Activated CD8-positive, alpha-beta T cell treated with anti-CD3 and anti-CD28 coated beads for 36 hours (primary cell): Measurements from ENCODE around the gene SHROOM3. TPM values are rescaled to one million over a fixed set of nuclear protein-coding genes. Genes with fewer than 3 reads are reported as not detected.

Experiments
- ATAC-seq: fragments of 200-7000 bp; cut with Tn5 transposase; one replicate; pipeline ENCODE4 v1.10.0; 2021; ENCODE audit warnings: mild to moderate bottlenecking, moderate library complexity
- CTCF ChIA-PET: fragments of 350-600 bp; sonication (Branson Sonifier 250); formaldehyde crosslinking; loops from one replicate; lab custom pipeline; 2021; ENCODE audit warnings: antibody characterized with exemption; lab: Charles Lee
- POLR2A ChIA-PET: fragments of 350-600 bp; sonication (Branson Sonifier 250); formaldehyde crosslinking; loops from one replicate; lab custom pipeline; 2021; ENCODE audit warnings: antibody characterized with exemption; lab: Charles Lee
- DNase-seq: peaks from one replicate; pipeline ENCODE4 v3.0.0-alpha.2; 2020
- H3K27ac Mint-ChIP-seq: one replicate; pipeline ENCODE4 v1.8.0; 2021; ENCODE audit warnings: mild to moderate bottlenecking, mixed read lengths
- H3K27me3 Mint-ChIP-seq: one replicate; pipeline ENCODE4 v1.8.0; 2021; ENCODE audit warnings: mixed read lengths
- H3K36me3 Mint-ChIP-seq: one replicate; pipeline ENCODE4 v1.8.0; 2021; ENCODE audit warnings: low read depth, mixed read lengths
- H3K4me1 Mint-ChIP-seq: one replicate; pipeline ENCODE4 v1.8.0; 2021; ENCODE audit warnings: low read depth, mixed read lengths
- H3K4me3 Mint-ChIP-seq: one replicate; pipeline ENCODE4 v1.8.0; 2021; ENCODE audit warnings: mild to moderate bottlenecking, moderate library complexity, mixed read lengths
- H3K9me3 Mint-ChIP-seq: one replicate; pipeline ENCODE4 v1.8.0; 2021; ENCODE audit warnings: mixed read lengths
- intact Hi-C: fragments of 100-400 bp; cut with micrococcal nuclease; formaldehyde crosslinking; loops from one replicate; pipeline ENCODE4 v1.10.0; 2022
- total RNA-seq, 2 experiments: library from RNA; stranded (reverse); gene quantifications; one replicate each; pipeline ENCODE4 v1.2.3, GENCODE V29; 2021
- TF ChIP-seq, protein P1 (sequence below): fragments of 200-600 bp; IDR thresholded peaks from one replicate; pipeline ENCODE4 v1.8.0; 2022; ENCODE audit warnings: antibody characterized with exemption, mild to moderate bottlenecking

The SHROOM3 gene
- total RNA-seq, 2 experiments from 2014 or later = not detected

DNA sequence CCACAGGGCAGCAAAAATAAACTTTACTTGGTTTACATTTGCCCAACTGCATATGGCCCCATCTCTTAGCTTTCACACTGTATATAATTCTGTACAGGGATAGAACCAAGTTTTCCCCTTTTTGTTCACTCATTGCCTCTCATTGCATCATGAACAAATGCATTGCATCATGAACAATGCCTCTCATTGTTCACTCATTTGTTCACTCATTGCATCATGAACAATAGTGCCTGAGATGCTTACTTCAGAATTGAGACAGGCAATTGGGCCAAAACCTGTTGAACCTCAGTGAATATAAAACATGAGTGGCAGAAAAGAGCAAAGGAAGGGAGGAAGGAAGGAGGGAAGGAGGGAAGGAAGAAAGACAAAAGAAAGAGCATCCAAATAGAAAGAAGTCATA is 364.7 kb downstream of the SHROOM3 start:
- no peak for ATAC-seq
- Mint-ChIP-seq H3K4me3 (no peak overlapping the region), H3K36me3 (no peaks in the 10 kb centered on the region), H3K9me3 (no peaks in the 10 kb centered on the region), H3K27ac (no peak overlapping the region), H3K27me3 (peaks cover 5% of the 10 kb centered on the region), H3K4me1 (no peaks in the 10 kb centered on the region)
- intact Hi-C loops = no loop called here
- POLR2A ChIA-PET = no interaction called here
- CTCF ChIA-PET = no interaction called here
- DNase-seq = no peak
- TF ChIP-seq, protein P1, sequence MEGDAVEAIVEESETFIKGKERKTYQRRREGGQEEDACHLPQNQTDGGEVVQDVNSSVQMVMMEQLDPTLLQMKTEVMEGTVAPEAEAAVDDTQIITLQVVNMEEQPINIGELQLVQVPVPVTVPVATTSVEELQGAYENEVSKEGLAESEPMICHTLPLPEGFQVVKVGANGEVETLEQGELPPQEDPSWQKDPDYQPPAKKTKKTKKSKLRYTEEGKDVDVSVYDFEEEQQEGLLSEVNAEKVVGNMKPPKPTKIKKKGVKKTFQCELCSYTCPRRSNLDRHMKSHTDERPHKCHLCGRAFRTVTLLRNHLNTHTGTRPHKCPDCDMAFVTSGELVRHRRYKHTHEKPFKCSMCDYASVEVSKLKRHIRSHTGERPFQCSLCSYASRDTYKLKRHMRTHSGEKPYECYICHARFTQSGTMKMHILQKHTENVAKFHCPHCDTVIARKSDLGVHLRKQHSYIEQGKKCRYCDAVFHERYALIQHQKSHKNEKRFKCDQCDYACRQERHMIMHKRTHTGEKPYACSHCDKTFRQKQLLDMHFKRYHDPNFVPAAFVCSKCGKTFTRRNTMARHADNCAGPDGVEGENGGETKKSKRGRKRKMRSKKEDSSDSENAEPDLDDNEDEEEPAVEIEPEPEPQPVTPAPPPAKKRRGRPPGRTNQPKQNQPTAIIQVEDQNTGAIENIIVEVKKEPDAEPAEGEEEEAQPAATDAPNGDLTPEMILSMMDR = no peak

DNA sequence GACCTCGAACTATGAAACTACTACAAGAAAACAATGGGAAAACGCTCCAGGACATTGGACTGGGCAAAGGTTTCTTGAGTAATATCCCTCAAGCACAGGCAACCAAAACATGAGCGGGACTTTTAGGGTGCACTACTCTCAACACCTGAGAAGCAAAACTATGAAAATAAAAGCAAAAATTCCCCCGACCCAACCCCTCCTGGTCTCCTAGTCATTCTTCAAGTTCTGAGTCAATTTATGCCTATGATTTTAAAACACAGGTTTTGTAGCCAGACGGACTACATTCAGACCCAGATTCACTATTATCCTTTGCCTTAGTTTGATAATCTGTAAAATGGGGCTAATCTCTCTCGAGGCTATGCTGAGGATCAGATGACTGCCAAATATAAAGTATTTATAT is 365.9 kb downstream of the SHROOM3 start:
- Mint-ChIP-seq H3K27me3 (peaks cover 5% of the 10 kb centered on the region), H3K4me1 (no peaks in the 10 kb centered on the region), H3K36me3 (no peaks in the 10 kb centered on the region), H3K9me3 (no peaks in the 10 kb centered on the region), H3K4me3 (no peak overlapping the region), H3K27ac (no peak overlapping the region)
- intact Hi-C loops = no loop called here
- ATAC-seq (no peak), DNase-seq (no peak)
- CTCF ChIA-PET = no interaction called here
- POLR2A ChIA-PET = no interaction called here
- TF ChIP-seq, protein P1 = no peak

DNA sequence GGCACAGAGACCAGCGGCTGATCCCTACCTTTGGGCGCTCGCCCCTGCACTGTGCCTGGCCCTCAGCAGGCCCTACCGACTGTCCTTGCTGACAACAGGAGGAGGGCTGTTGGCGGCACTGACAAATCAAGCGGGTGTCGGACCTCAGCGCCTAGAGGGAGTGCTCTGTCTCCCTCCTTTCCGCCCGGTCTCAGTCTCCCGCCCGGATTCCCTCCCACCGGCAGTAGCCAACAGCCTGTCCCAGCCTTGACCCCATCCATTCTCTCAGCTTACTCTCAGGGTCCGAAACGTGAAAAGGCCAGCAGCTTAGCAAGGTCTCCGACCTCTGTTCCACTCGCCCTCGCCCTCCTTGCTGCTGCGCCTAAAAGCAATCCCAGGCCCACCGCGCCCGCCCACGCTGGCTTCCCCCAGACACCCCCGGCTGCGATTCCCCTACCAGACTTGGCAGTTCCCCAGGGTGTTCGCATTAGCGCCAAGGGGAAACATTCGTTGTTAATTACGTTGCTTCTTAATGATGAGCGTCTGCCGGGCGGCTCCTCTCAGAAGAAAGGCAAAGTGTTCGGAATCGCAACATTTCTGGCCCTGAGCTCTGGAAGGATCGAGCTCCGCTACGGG is 366.7 kb downstream of the SHROOM3 start:
- intact Hi-C loops = no loop called here
- H3K27me3 Mint-ChIP-seq = peaks cover 5% of the 10 kb centered on the region
- no peak overlapping the region for H3K4me3 Mint-ChIP-seq
- H3K4me1 Mint-ChIP-seq = no peaks in the 10 kb centered on the region
- no peak for ATAC-seq
- no peaks in the 10 kb centered on the region for H3K36me3 Mint-ChIP-seq
- POLR2A ChIA-PET = no interaction called here
- TF ChIP-seq, protein P1 = no peak
- no peaks in the 10 kb centered on the region for H3K9me3 Mint-ChIP-seq
- CTCF ChIA-PET = interaction anchor here (1.0 kb wide), 1 partner anchor 13 kb away, joined by 3 read pairs; no protein-coding TSS in a partner anchor
- no peak for DNase-seq
- H3K27ac Mint-ChIP-seq = no peak overlapping the region

DNA sequence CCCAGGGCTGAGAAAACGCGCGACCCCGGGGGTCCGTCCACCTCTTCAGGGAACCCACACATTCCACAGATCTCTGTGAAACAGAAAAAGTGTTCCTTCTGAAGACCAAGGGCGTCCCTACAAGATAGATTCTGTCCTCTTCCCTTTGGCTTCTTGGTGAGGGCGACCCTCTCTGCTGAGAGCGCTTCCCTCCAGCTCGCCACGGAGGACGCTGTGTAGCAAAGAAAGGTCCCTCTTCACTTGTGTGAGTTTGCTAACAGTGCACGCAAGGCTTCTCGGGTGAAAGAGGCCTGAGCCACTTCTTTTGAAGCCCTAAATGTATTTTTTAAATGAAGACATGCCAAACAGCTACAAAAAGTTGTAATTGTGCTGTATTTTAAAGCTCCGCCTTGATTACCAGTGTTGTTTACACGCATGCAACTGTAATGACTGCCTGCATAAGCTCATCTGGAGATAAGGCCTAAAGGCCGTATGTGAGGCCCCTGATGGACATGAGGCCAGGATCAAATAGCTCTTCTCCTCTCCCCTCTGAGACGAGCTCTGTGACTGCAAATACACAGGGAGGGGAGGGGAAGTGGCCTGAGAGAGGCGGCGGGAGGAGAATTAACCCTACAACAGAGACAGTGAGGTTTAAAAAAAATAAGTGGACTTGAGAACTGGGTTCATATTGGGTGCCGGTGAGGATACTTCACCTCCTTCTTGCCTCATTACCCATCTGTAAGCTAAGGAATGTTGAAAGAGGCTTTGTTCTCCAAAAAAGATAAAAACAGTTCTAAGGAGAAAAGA is 367.4 kb downstream of the SHROOM3 start:
- TF ChIP-seq, protein P1 = no peak
- ATAC-seq = no peak
- H3K27me3 Mint-ChIP-seq = peaks cover 5% of the 10 kb centered on the region
- intact Hi-C loops = no loop called here
- no peak overlapping the region for H3K4me3 Mint-ChIP-seq
- H3K4me1 Mint-ChIP-seq = no peaks in the 10 kb centered on the region
- DNase-seq = no peak
- ChIA-PET POLR2A (no interaction called here), CTCF (interaction anchor here (1.0 kb wide), 1 partner anchor 13 kb away, joined by 3 read pairs; no protein-coding TSS in a partner anchor)
- H3K9me3 Mint-ChIP-seq = peaks cover 3% of the 10 kb centered on the region
- no peaks in the 10 kb centered on the region for H3K36me3 Mint-ChIP-seq
- no peak overlapping the region for H3K27ac Mint-ChIP-seq

DNA sequence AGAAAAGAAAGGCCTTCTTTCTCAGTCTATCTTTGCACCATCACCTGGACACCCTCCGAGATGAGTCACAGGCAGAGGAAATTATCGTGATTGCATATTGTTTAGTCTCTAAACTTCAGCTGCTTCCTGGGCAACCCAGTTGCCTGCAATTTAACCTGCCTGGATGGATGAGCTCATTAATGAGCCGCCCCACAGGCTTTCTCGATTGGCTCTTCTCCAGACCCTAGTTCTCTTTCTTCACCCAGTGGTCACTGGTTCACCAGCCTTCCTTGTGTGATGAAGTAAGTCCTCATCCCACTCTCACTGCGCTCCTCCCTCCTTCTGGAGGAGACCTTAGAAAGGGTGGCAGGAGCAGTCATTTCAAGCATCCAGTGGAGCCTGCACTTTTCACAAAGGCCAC is 368.5 kb downstream of the SHROOM3 start:
- Mint-ChIP-seq H3K27me3 (peaks cover 5% of the 10 kb centered on the region), H3K4me3 (no peak overlapping the region), H3K9me3 (peaks cover 6% of the 10 kb centered on the region), H3K27ac (no peak overlapping the region), H3K36me3 (no peaks in the 10 kb centered on the region), H3K4me1 (no peaks in the 10 kb centered on the region)
- no peak for DNase-seq
- intact Hi-C loops = no loop called here
- no peak for ATAC-seq
- ChIA-PET CTCF (no interaction called here), POLR2A (no interaction called here)
- TF ChIP-seq, protein P1 = no peak
